Endothelial cell of umbilical vein (primary cell): ENCODE measurements around the gene MLPH. TPM values are rescaled to one million over a fixed set of nuclear protein-coding genes. Genes with fewer than 3 reads are reported as not detected.
A peak's percentile ranks its signal among the peaks of the same experiment; 100 is the strongest.

ENCODE experiments used
- BruUV-seq: library from RNA; stranded (reverse); fragments of 400-500 nt; replicated peaks from 2 replicates; lab custom pipeline; 2021; lab: Mats Ljungman, UMichigan
- CTCF ChIA-PET: fragments of 300-600, 350-600 bp; sonication (Branson Sonifier 250); formaldehyde crosslinking; loops from one replicate; lab custom pipeline; 2021; ENCODE audit warnings: antibody characterized with exemption, inconsistent platforms; lab: Charles Lee
- POLR2A ChIA-PET: fragments of 300-600, 350-600 bp; sonication (Branson Sonifier 250); formaldehyde crosslinking; loops from one replicate; lab custom pipeline; 2021; ENCODE audit warnings: antibody characterized with exemption, inconsistent platforms; lab: Charles Lee
- DNase-seq: peaks from one replicate; pipeline ENCODE4 v3.0.0-alpha.2; 2011; ENCODE audit warnings: low read depth, low spot score
- FAIRE-seq: peaks from 2 replicates; lab custom pipeline; 2011; peaks lifted over from hg19 to GRCh38; lab: Jason Lieb, UNC
- H2AFZ ChIP-seq: 2 replicates; pipeline ENCODE4 v1.6.0; 2012; ENCODE audit warnings: low read depth, low read length, control low read depth, inconsistent platforms
- H3K27ac ChIP-seq: 2 replicates; pipeline ENCODE4 v1.5.1; 2011; ENCODE audit warnings: low read depth, mild to moderate bottlenecking, control low read depth, low read length, moderate library complexity; ENCODE audit not compliant: insufficient read depth
- H3K27me3 ChIP-seq, 2 experiments: 2 replicates each; pipeline versions ENCODE4 v1.6.0 to v1.6.1; 2011; ENCODE audit warnings: low read length in 2 of 2, mixed read lengths in 1 of 2; ENCODE audit not compliant: control insufficient read depth in 2 of 2, insufficient read depth in 2 of 2
- H3K36me3 ChIP-seq, 2 experiments: 2 replicates in 1 of 2; 3 replicates in 1 of 2; pipeline ENCODE4 v1.5.1; 2011; ENCODE audit warnings: low read length in 2 of 2, mild to moderate bottlenecking in 1 of 2, moderate library complexity in 1 of 2; ENCODE audit not compliant: control insufficient read depth in 2 of 2, insufficient read depth in 2 of 2; ENCODE audit errors: extremely low read depth in 1 of 2
- H3K4me1 ChIP-seq: 3 replicates; pipeline ENCODE4 v1.5.1; 2011; ENCODE audit warnings: mild to moderate bottlenecking, low read length; ENCODE audit not compliant: control insufficient read depth, insufficient read depth; ENCODE audit errors: extremely low read depth
- H3K4me2 ChIP-seq: 2 replicates; pipeline ENCODE4 v1.6.1; 2011; ENCODE audit warnings: low read length, control low read depth, mixed read lengths; ENCODE audit not compliant: insufficient read depth
- H3K4me3 ChIP-seq, 3 experiments: fragments of 200-600 bp in 1 of 3; sonication (generic), shearing (Covaris generic) in 1 of 3; replicated peaks in 1 of 3; 2 replicates each; pipeline ENCODE4 v1.5.1; 2011 to 2016; ENCODE audit warnings: control low read depth in 3 of 3, low read length in 3 of 3, mild to moderate bottlenecking in 2 of 3, inconsistent platforms in 1 of 3, low read depth in 1 of 3, moderate library complexity in 1 of 3; ENCODE audit not compliant: insufficient read depth in 1 of 3
- H3K79me2 ChIP-seq: 2 replicates; pipeline ENCODE4 v1.6.0; 2012; ENCODE audit warnings: low read length, inconsistent platforms; ENCODE audit not compliant: control insufficient read depth, insufficient read depth
- H3K9ac ChIP-seq: replicated peaks from 2 replicates; pipeline ENCODE3; 2011; ENCODE audit warnings: low read length, control low read depth; ENCODE audit not compliant: insufficient read depth; ENCODE audit errors: extremely low read depth
- H3K9me1 ChIP-seq: replicated peaks from 3 replicates; pipeline ENCODE4 v1.6.0; 2011; ENCODE audit warnings: mild to moderate bottlenecking, low read length; ENCODE audit not compliant: control insufficient read depth, insufficient read depth; ENCODE audit errors: extremely low read depth
- H3K9me3 ChIP-seq: replicated peaks from 2 replicates; pipeline ENCODE4 v1.5.1; 2012; ENCODE audit warnings: low read length, inconsistent platforms; ENCODE audit not compliant: control insufficient read depth, insufficient read depth
- H4K20me1 ChIP-seq: replicated peaks from 2 replicates; pipeline ENCODE3; 2011; ENCODE audit warnings: mild to moderate bottlenecking, low read length; ENCODE audit not compliant: control insufficient read depth, insufficient read depth; ENCODE audit errors: extremely low read depth
- CTCF ChIP-seq, 2 donors: IDR thresholded peaks; 1 replicate in 1 of 2; 2 replicates in 1 of 2; pipeline ENCODE4 v1.5.1; 2011; ENCODE audit warnings: low read length in 2 of 2, mild to moderate bottlenecking in 2 of 2, moderate library complexity in 2 of 2, control low read depth in 1 of 2, inconsistent platforms in 1 of 2, low read depth in 1 of 2; ENCODE audit not compliant: insufficient read depth in 1 of 2; ENCODE audit errors: extremely low read depth in 1 of 2
- EZH2 ChIP-seq: IDR thresholded peaks from 2 replicates; pipeline ENCODE4 v1.6.1; 2012; ENCODE audit warnings: borderline replicate concordance, low read depth, mild to moderate bottlenecking, moderate library complexity, low read length, inconsistent platforms; ENCODE audit not compliant: severe bottlenecking
- GATA2 ChIP-seq: IDR thresholded peaks from 2 replicates; pipeline ENCODE4 v1.7.0; 2011; ENCODE audit warnings: low read depth, mild to moderate bottlenecking, moderate library complexity, mixed read lengths, low read length; ENCODE audit not compliant: insufficient read length, insufficient read depth
- JUN ChIP-seq: IDR thresholded peaks from 2 replicates; pipeline ENCODE4 v1.6.1; 2011; ENCODE audit warnings: borderline replicate concordance, low read depth; ENCODE audit not compliant: insufficient read length, insufficient read depth
- MYC ChIP-seq: IDR thresholded peaks from one replicate; pipeline ENCODE4 v1.6.1; 2011; ENCODE audit warnings: mild to moderate bottlenecking, low read depth, low read length
- POLR2A ChIP-seq: IDR thresholded peaks from 2 replicates; pipeline ENCODE4 v1.6.1; 2012; ENCODE audit warnings: low read depth, mild to moderate bottlenecking, control low read depth, low read length
- POLR2AphosphoS5 ChIP-seq: IDR thresholded peaks from 2 replicates; pipeline ENCODE4 v1.6.1; 2012; ENCODE audit warnings: low read depth, mild to moderate bottlenecking, control low read depth, low read length, moderate library complexity; ENCODE audit not compliant: insufficient read depth
- dilution Hi-C: fragments of 300-500 bp; cut with MboI; formaldehyde crosslinking; loops from one replicate; pipeline ENCODE4 v1.15.0; 2019; ENCODE audit warnings: low sequenced_read_pairs; ENCODE audit not compliant: extremely low pct_ligation_motif_present
- intact Hi-C: fragments of 100-400 bp; cut with micrococcal nuclease; formaldehyde crosslinking; loops from one replicate; pipeline ENCODE4 v1.10.0; 2022
- polyA plus RNA-seq, 4 experiments: library from polyadenylated mRNA; depleted of rRNA in 3 of 4; stranded (reverse) in 3 of 4; unstranded in 1 of 4; fragments of >200 nt; gene quantifications; 2 replicates each; pipeline versions ENCODE4 v1.2.1 to v1.2.3, GENCODE V29; 2011 to 2012; ENCODE audit warnings: missing spikeins in 1 of 4
- total RNA-seq: library from RNA; stranded (reverse); gene quantifications from 2 replicates; pipeline ENCODE4 v1.2.3, GENCODE V29; 2021
- TF ChIP-seq, protein P1 (sequence below): IDR thresholded peaks from 2 replicates; pipeline ENCODE4 v1.6.1; 2011; ENCODE audit not compliant: insufficient read depth, insufficient read length

MLPH gene
- total and polyA plus RNA-seq, 2 donors (not counting 3 experiments of a cell fraction or from before 2014, with no cell fraction given) = not detected

GRCh38 chr2:237581751-237582746 lies 95.0 kb downstream of the MLPH start:
- no peak overlapping the region for H3K4me3 ChIP-seq
- H3K27me3 ChIP-seq = peaks cover 2% of the 10 kb centered on the region in 2 experiments
- H3K4me1 ChIP-seq = no peaks in the 10 kb centered on the region
- TF ChIP-seq POLR2A (no peak), MYC (no peak), JUN (no peak), POLR2AphosphoS5 (no peak), CTCF (IDR thresholded peaks at IDR 0.05; ENCODE audit: extremely low read depth in 1 of 2, insufficient read depth in 1 of 2, low read depth in 1 of 2, low read length in 2 of 2) (peak; percentile 55 to 61), GATA2 (no peak), EZH2 (no peak)
- TF ChIP-seq, protein P1, sequence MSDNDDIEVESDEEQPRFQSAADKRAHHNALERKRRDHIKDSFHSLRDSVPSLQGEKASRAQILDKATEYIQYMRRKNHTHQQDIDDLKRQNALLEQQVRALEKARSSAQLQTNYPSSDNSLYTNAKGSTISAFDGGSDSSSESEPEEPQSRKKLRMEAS = no peak
- intact Hi-C loops = loop anchor here (1.0 kb wide), 5 partner anchors 21 to 276 kb away; no protein-coding TSS in a partner anchor
- H3K27ac ChIP-seq = no peak overlapping the region
- CTCF ChIA-PET = interaction anchor here (0.6 to 7.9 kb wide), 32 partner anchors 9 to 433 kb away, joined by 3 to 103 read pairs (median 4); partner anchors contain the start of genes LRRFIP1 and RAB17
- H3K79me2 ChIP-seq = no peaks in the 10 kb centered on the region
- H2AFZ ChIP-seq = peak overlapping the region; percentile 50
- H3K9me3 ChIP-seq = no peaks in the 10 kb centered on the region
- no peak overlapping the region for H3K9ac ChIP-seq
- DNase-seq (peak; percentile 79), FAIRE-seq (peak; percentile 87)
- no peaks in the 10 kb centered on the region for H3K9me1 ChIP-seq
- BruUV-seq = no TSS peak
- H3K4me2 ChIP-seq = no peak overlapping the region
- dilution Hi-C loops = no loop called here
- H4K20me1 ChIP-seq = no peaks in the 10 kb centered on the region
- POLR2A ChIA-PET = interaction anchor here (0.7 kb wide), 1 partner anchor 107 kb away, joined by 3 read pairs; no protein-coding TSS in a partner anchor
- H3K36me3 ChIP-seq = no peaks in the 10 kb centered on the region
